ENCODE measurements around the gene CDH16. TPM values are rescaled to one million over a fixed set of nuclear protein-coding genes. Genes with fewer than 3 reads are reported as not detected.

Gene CDH16
- total RNA-seq, 2 experiments from 2014 or later = not detected

- no peaks in the 10 kb centered on the region for H3K9me3 Mint-ChIP-seq
- DNase-seq = peak; percentile 90
- ChIA-PET CTCF (interaction anchor here (1.3 kb wide), 1 partner anchor 104 kb away, joined by 6 read pairs; the partner anchor contains the start of gene NAE1), POLR2A (interaction anchor here (0.6 to 2.5 kb wide), 14 partner anchors 9 to 313 kb away, joined by 3 to 11 read pairs (median 3); partner anchors contain the start of genes CDH16, FHOD1, NAE1 and PDP2)
- peak within 1 kb of the TSS; percentile 94 for H3K27ac Mint-ChIP-seq
- H3K4me1 Mint-ChIP-seq = peaks cover 57% of the 10 kb centered on the region
- H3K36me3 Mint-ChIP-seq (ENCODE audit: low read depth) = peaks cover 37% of the 10 kb centered on the region
- H3K4me3 Mint-ChIP-seq = peak within 1 kb of the TSS; percentile 98
- no peaks in the 10 kb centered on the region for H3K27me3 Mint-ChIP-seq
Observed at GRCh38 chr16:66934138-66934838, 15.6 kb upstream of the CDH16 start, which contains the start of gene CIAO2B. Gene CIAO2B, minus strand, starts transcription at chr16:66934402. Its CDS starts 38 bp downstream, at chr16:66934364.

- H3K27ac Mint-ChIP-seq = peak overlapping the region; percentile 94
- H3K4me3 Mint-ChIP-seq = peak overlapping the region; percentile 98
- ChIA-PET CTCF (interaction anchor here (1.0 to 2.2 kb wide), 7 partner anchors 10 to 222 kb away, joined by 3 to 8 read pairs (median 3); partner anchors contain the start of gene NAE1), POLR2A (interaction anchor here (0.6 to 2.5 kb wide), 16 partner anchors 9 to 314 kb away, joined by 3 to 11 read pairs (median 3); partner anchors contain the start of genes CDH16, FHOD1 and PDP2)
- DNase-seq = peak; percentile 58
- H3K4me1 Mint-ChIP-seq = peaks cover 57% of the 10 kb centered on the region
- no peaks in the 10 kb centered on the region for H3K9me3 Mint-ChIP-seq
- no peaks in the 10 kb centered on the region for H3K27me3 Mint-ChIP-seq
- H3K36me3 Mint-ChIP-seq (ENCODE audit: low read depth) = peaks cover 37% of the 10 kb centered on the region
Observed at GRCh38 chr16:66933776-66934137, 15.1 kb upstream of the CDH16 start.

- peak overlapping the region; percentile 98 for H3K4me3 Mint-ChIP-seq
- DNase-seq = no peak
- H3K27ac Mint-ChIP-seq = peak overlapping the region; percentile 17
- no peaks in the 10 kb centered on the region for H3K27me3 Mint-ChIP-seq
- peaks cover 32% of the 10 kb centered on the region for H3K36me3 Mint-ChIP-seq (ENCODE audit: low read depth)
- POLR2A ChIA-PET = interaction anchor here (2.5 kb wide), 1 partner anchor 11 kb away, joined by 11 read pairs; no protein-coding TSS in a partner anchor
- no peaks in the 10 kb centered on the region for H3K9me3 Mint-ChIP-seq
- CTCF ChIA-PET = interaction anchor here (1.2 to 2.2 kb wide), 2 partner anchors 37 to 102 kb away, joined by 6 to 8 read pairs; partner anchors contain the start of gene NAE1
- H3K4me1 Mint-ChIP-seq = peaks cover 60% of the 10 kb centered on the region
Observed at GRCh38 chr16:66932076-66932475, 13.4 kb upstream of the CDH16 start.

- POLR2A ChIA-PET = no interaction called here
- Mint-ChIP-seq H3K36me3 (ENCODE audit: low read depth) (peaks cover 32% of the 10 kb centered on the region), H3K4me1 (peaks cover 56% of the 10 kb centered on the region), H3K4me3 (no peak overlapping the region), H3K9me3 (no peaks in the 10 kb centered on the region), H3K27ac (no peak overlapping the region), H3K27me3 (no peaks in the 10 kb centered on the region)
- CTCF ChIA-PET = interaction anchor here (1.2 to 2.2 kb wide), 3 partner anchors 36 to 101 kb away, joined by 5 to 8 read pairs (median 6); partner anchors contain the start of gene NAE1
- DNase-seq = no peak
Observed at GRCh38 chr16:66931665-66932064, 13.0 kb upstream of the CDH16 start.

GRCh38 chr16:66930189-66930588 lies 11.5 kb upstream of the CDH16 start:
- peaks cover 11% of the 10 kb centered on the region for H3K27me3 Mint-ChIP-seq
- ChIA-PET POLR2A (no interaction called here), CTCF (interaction anchor here (1.1 to 1.5 kb wide), 2 partner anchors 35 to 63 kb away, joined by 4 to 5 read pairs; no protein-coding TSS in a partner anchor)
- peaks cover 50% of the 10 kb centered on the region for H3K4me1 Mint-ChIP-seq
- no peak for DNase-seq
- H3K9me3 Mint-ChIP-seq = no peaks in the 10 kb centered on the region
- peak overlapping the region; percentile 35 for H3K27ac Mint-ChIP-seq
- H3K4me3 Mint-ChIP-seq = no peak overlapping the region
- H3K36me3 Mint-ChIP-seq (ENCODE audit: low read depth) = peaks cover 32% of the 10 kb centered on the region

GRCh38 chr16:66928702-66929388 lies 10.2 kb upstream of the CDH16 start:
- CTCF ChIA-PET = interaction anchor here (0.6 to 4.1 kb wide), 16 partner anchors 18 to 187 kb away, joined by 3 to 57 read pairs (median 4); partner anchors contain the start of genes NAE1 and PDP2
- peak; percentile 64 for DNase-seq
- H3K4me3 Mint-ChIP-seq = no peak overlapping the region
- POLR2A ChIA-PET = interaction anchor here (1.4 to 1.5 kb wide), 3 partner anchors 33 to 98 kb away, joined by 4 read pairs; partner anchors contain the start of gene NAE1
- peaks cover 26% of the 10 kb centered on the region for H3K36me3 Mint-ChIP-seq (ENCODE audit: low read depth)
- H3K9me3 Mint-ChIP-seq = no peaks in the 10 kb centered on the region
- no peak overlapping the region for H3K27ac Mint-ChIP-seq
- peaks cover 44% of the 10 kb centered on the region for H3K4me1 Mint-ChIP-seq
- peaks cover 18% of the 10 kb centered on the region for H3K27me3 Mint-ChIP-seq

- H3K27me3 Mint-ChIP-seq = peaks cover 26% of the 10 kb centered on the region
- peaks cover 39% of the 10 kb centered on the region for H3K4me1 Mint-ChIP-seq
- H3K4me3 Mint-ChIP-seq = no peak overlapping the region
- H3K27ac Mint-ChIP-seq = no peak overlapping the region
- H3K36me3 Mint-ChIP-seq (ENCODE audit: low read depth) = peaks cover 19% of the 10 kb centered on the region
- CTCF ChIA-PET = interaction anchor here (0.6 to 4.1 kb wide), 14 partner anchors 17 to 187 kb away, joined by 3 to 57 read pairs (median 6); partner anchors contain the start of genes NAE1 and PDP2
- H3K9me3 Mint-ChIP-seq = no peaks in the 10 kb centered on the region
- POLR2A ChIA-PET = interaction anchor here (1.4 to 1.5 kb wide), 3 partner anchors 33 to 97 kb away, joined by 4 read pairs; partner anchors contain the start of gene NAE1
- no peak for DNase-seq
Observed at GRCh38 chr16:66927918-66928649, 9.4 kb upstream of the CDH16 start.

GRCh38 chr16:66926961-66927436 lies 8.3 kb upstream of the CDH16 start:
- Mint-ChIP-seq H3K36me3 (ENCODE audit: low read depth) (peaks cover 9% of the 10 kb centered on the region), H3K4me3 (no peak overlapping the region), H3K9me3 (no peaks in the 10 kb centered on the region), H3K27me3 (peaks cover 29% of the 10 kb centered on the region), H3K4me1 (peaks cover 28% of the 10 kb centered on the region), H3K27ac (no peak overlapping the region)
- no peak for DNase-seq
- ChIA-PET CTCF (interaction anchor here (0.7 to 4.1 kb wide), 5 partner anchors 9 to 96 kb away, joined by 3 to 57 read pairs (median 3); partner anchors contain the start of genes NAE1 and PDP2), POLR2A (interaction anchor here (1.0 to 1.3 kb wide), 2 partner anchors 16 to 52 kb away, joined by 3 read pairs; no protein-coding TSS in a partner anchor)

- H3K9me3 Mint-ChIP-seq = no peaks in the 10 kb centered on the region
- peaks cover 23% of the 10 kb centered on the region for H3K4me1 Mint-ChIP-seq
- H3K27ac Mint-ChIP-seq = no peak overlapping the region
- no peak for DNase-seq
- POLR2A ChIA-PET = interaction anchor here (1.0 to 1.3 kb wide), 2 partner anchors 16 to 51 kb away, joined by 3 read pairs; no protein-coding TSS in a partner anchor
- no peak overlapping the region for H3K4me3 Mint-ChIP-seq
- CTCF ChIA-PET = interaction anchor here (1.1 to 4.1 kb wide), 2 partner anchors 9 to 31 kb away, joined by 3 to 57 read pairs; no protein-coding TSS in a partner anchor
- peaks cover 3% of the 10 kb centered on the region for H3K36me3 Mint-ChIP-seq (ENCODE audit: low read depth)
- H3K27me3 Mint-ChIP-seq = peaks cover 32% of the 10 kb centered on the region
Observed at GRCh38 chr16:66926171-66926947, 7.7 kb upstream of the CDH16 start.

GRCh38 chr16:66925322-66925840 lies 6.7 kb upstream of the CDH16 start, which contains the start of gene RRAD:
Gene RRAD, minus strand, starts transcription at chr16:66925535. Its CDS starts 356 bp downstream, at chr16:66925179.
- Mint-ChIP-seq H3K4me3 (peak within 1 kb of the TSS; percentile 56), H3K9me3 (no peaks in the 10 kb centered on the region), H3K27me3 (peaks cover 39% of the 10 kb centered on the region), H3K4me1 (peaks cover 23% of the 10 kb centered on the region), H3K36me3 (ENCODE audit: low read depth) (no peaks in the 10 kb centered on the region), H3K27ac (no peak within 1 kb of the TSS)
- POLR2A ChIA-PET = interaction anchor here (1.3 kb wide), 1 partner anchor 15 kb away, joined by 3 read pairs; no protein-coding TSS in a partner anchor
- no peak for DNase-seq
- CTCF ChIA-PET = interaction anchor here (1.0 to 4.1 kb wide), 2 partner anchors 30 kb away, joined by 4 to 57 read pairs; no protein-coding TSS in a partner anchor

Data from activated CD4-positive, alpha-beta memory T cell treated with anti-CD3 and anti-CD28 coated beads, Interleukin-2, amount 10 ng/mL, durations not matched to agents 7 days and 5 days (primary cell).